HG02981 (cell line): ENCODE data around the gene NT5E.
A peak's percentile ranks its signal among the peaks of the same experiment; 100 is the strongest.
"Not testable (repeated sequence)": the region's sequence is repeated elsewhere in the genome, so short reads cannot be mapped to it uniquely, and the experiment has no call there.

Source experiments
- ATAC-seq: cut with Tn5 transposase; IDR thresholded peaks from one replicate; pipeline ENCODE4 v1.9.1; 2021; ENCODE audit warnings: mild to moderate bottlenecking, moderate library complexity; ENCODE audit not compliant: unreplicated experiment

NT5E gene

GRCh38 chr6:85449818-85450759 lies at the start of gene NT5E:
TSS of gene NT5E (plus strand) at chr6:85450083. CDS start at chr6:85450140, 57 bp downstream.
- ATAC-seq = peak; percentile 85

DNA sequence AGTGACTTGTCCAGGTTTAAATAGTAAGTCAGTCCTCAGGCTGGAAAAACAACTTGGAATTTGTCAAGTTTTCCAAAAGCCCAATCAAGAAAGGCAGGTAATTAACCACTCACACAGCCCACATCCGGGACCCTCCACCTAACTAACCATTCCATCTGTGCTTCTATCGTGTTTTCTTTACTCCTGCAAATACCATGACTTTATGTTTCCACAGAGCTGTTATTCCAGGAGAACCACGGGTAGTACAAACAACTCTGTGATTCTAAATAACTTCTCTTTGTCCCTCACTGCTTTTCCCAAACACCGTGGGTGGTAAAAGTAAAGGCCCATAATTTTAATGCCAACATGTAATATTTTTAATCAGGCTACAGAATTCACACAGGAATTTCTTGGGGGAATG lies 49.6 kb upstream of the NT5E start:
- ATAC-seq = no peak

- ATAC-seq = no peak
Observed at GRCh38 chr6:85401186-85402021, 48.5 kb upstream of the NT5E start.

GRCh38 chr6:85402071-85402470 lies 47.8 kb upstream of the NT5E start:
- ATAC-seq = no peak

- ATAC-seq = no peak
Observed at GRCh38 chr6:85402922-85403321, 47.0 kb upstream of the NT5E start.

DNA sequence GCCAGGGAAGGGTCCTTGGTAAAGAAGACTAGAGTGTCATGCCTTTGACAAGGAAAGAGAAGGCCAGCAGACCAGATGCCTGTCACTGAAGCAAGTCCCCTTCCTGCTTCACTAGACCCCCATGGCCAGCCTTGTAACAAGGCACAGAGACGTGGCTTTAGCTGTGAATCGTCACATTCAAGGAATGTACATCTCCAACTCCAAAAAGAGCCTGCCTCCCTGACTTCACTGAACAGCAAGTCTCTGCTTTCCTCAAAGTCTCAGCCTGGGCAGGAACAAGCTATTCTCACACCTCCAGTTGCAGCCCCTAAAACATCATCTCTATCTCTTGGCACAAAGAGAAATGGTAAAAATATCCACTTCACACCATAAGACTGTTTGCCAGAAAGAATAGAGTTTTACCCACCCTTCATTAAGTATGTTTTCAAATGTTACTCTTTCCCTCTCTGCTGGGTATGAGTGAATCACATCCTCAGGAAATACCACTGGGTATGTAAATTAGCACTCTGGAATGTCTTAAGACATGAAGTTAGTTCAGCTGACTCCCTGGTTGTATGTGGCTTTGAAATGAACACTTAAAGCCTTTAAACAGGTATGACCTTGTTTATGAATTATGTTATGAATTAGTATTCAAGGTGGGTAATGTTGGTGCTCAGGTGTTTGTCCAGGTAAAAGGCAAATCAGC lies 46.4 kb upstream of the NT5E start:
- no peak for ATAC-seq

DNA sequence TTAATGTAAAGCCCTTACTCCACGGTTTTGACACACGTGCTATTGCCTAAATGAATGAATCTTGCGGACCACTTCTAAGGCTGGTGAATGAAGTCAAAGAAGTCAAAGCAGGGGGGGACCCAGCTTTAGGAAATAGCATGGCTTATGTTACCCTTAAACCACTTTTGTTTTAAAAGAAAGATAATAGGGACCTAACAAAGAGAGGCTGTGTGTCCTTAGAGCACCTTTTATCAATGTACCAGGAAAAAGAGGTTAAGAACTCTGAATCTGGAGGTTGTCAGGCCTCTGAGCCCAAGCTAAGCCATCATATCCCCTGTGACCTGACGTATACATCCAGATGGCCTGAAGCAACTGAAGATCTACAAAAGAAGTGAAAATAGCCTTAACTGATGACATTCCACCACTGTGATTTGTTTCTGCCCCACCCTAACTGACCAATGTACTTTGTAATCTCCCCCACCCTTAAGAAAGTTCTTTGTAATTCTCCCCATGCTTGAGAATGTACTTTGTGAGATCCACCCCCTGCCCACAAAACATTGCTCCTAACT lies 45.8 kb upstream of the NT5E start:
- ATAC-seq = not testable (repeated sequence)

DNA sequence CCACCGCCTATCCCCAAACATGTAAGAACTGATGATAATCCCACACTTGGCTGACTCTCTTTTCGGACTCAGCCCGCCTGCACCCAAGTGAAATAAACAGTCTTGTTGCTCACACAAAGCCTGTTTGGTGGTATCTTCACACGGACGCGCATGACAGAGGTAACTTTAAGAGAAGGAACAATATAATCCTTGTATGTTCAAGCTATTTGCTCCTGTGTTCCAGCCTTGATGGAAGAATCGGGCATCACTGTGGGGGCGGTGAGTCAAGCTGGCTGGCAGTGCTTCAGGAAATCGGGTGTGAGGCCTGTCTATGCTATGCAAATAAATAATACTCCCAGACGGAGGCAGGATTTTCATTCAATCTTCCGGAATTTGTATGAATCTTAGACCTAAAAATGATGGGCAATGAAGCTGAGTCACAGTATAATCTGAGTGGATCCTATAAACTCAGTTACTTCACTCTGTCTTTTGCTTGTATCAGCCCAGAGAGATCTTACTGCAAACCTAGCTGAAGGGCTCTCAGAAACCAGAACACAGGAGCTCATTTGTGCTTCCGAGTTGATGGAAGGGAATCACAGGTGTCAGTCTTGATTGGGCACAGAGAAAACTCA lies 45.2 kb upstream of the NT5E start:
- ATAC-seq = no peak

- ATAC-seq = peak; percentile 45
Observed at GRCh38 chr6:85405175-85405852, 44.6 kb upstream of the NT5E start.

GRCh38 chr6:85405853-85406198 lies 44.1 kb upstream of the NT5E start:
- ATAC-seq = no peak

- ATAC-seq = no peak
Observed at GRCh38 chr6:85406641-85407075, 43.2 kb upstream of the NT5E start.

GRCh38 chr6:85408039-85408438 lies 41.8 kb upstream of the NT5E start:
- ATAC-seq = no peak

DNA sequence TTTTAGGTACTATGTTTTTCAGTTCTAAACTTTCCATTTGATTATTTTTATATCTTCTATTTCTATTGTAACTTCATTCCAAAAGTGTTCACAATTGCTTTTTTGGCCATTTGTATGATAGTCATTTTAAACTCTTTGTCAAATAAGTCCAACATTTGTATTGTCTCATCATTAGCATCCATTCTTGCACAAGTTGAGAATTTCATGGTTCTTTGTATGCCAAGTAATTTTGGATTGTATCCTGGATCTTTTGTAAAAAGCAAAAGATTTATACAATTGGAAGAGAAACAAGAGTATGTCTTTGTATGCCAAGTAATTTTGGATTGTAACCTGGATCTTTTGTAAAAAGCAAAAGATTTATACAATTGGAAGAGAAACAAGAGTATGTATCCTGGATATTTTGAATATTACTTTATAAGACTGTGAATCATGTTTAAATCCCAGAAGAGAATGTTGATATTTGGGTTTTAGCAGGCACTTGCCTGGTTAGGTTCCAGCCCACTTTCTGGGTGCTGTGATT lies 36.9 kb upstream of the NT5E start:
- no peak for ATAC-seq

DNA sequence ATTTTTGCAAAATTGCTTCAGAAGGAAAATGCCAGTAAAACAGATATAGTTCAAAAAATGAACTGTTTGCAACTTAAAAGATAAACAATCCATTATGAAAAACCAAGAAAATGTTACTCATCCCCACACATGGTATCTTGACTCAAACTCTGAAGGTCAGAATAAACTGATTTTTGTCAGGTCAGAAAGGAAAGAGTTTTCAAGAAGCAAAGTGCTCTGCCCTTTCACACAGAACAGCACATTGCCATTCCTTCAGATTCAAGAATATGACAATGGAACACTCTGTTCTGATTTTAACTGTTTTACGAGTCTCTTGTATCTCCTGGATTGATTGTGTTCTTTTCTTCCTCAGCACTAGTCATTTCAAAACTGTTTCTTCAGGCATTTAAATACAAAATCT lies 33.8 kb upstream of the NT5E start:
- no peak for ATAC-seq

DNA sequence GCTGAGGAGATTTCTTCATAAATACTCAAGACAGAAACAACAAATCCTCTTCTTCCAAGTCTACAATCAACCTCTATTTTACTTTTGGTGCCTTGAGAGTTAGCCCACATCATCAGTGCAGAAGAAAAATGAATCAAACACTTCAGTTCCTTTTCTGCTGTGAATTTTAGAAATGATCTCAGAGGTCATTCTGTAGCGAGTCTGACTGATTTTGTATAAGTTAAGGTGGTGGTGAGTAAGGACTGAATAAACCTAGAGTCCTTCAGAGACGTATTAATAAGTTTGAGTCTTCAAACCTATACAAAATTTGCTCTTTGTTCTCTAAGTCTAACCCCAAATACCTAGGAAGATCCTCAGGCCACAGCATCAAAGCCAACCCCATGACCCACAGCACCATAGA lies 33.1 kb upstream of the NT5E start:
- no peak for ATAC-seq

- no peak for ATAC-seq
Observed at GRCh38 chr6:85417336-85417735, 32.5 kb upstream of the NT5E start.

- no peak for ATAC-seq
Observed at GRCh38 chr6:85418059-85418458, 31.8 kb upstream of the NT5E start.

- no peak for ATAC-seq
Observed at GRCh38 chr6:85419046-85419759, 30.7 kb upstream of the NT5E start.

DNA sequence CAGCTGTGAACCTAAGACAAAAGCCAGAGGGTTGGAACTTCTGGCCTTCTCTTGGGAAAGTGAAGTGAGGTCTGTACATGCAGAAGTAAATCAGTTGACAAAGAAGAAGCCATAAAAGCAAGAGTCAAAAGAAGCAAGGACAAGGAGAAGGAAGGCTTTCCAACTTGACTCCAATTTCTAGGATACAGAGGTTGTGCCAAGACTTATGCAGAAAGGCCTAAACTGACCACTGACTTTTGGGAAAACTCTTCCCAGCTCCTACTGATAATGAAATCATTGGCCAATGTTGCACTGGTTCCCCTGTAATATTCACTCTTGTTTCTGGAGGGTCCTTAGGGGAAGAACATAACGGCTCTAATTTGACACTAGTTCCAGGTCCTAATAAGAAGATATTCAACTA lies 29.3 kb upstream of the NT5E start:
- ATAC-seq = no peak
